NCI-H1436 treated with DMSO at 0.1 percent for 48 hours (cell line): ENCODE measurements around the gene VPS13D.

Experiments used
- DNase-seq: peaks from one replicate; lab custom pipeline; 2025; lab: John Stamatoyannopoulos, UW

Gene VPS13D

GRCh38 chr1:12232221-12232620, 2.4 kb downstream of the VPS13D start:
- DNase-seq = no peak

- DNase-seq = no peak
Observed at GRCh38 chr1:12244078-12244477, 14.2 kb downstream of the VPS13D start.

DNA sequence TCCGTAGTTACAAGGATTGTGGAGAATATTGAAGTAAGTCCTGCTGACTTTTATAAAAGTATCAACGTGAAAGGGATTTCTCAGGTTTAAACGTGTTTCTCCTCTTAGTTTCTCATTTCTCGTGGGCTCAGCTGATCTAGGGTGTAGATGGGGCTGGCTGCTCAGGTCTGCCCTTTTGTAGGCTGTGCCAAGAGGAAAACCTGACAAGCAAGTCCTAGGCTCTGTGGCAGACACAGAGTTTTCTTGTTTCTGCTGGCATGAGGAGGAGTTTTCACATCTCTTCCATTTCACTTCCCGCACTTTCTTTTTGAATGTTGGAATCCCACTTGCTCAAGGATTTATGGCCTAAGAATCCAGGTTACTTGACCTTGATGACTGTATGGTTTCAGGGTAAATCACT, 14.8 kb downstream of the VPS13D start:
- DNase-seq = no peak

- DNase-seq = no peak
Observed at GRCh38 chr1:12245116-12245515, 15.3 kb downstream of the VPS13D start.

GRCh38 chr1:12245733-12246132, 15.9 kb downstream of the VPS13D start:
- DNase-seq = no peak

DNA sequence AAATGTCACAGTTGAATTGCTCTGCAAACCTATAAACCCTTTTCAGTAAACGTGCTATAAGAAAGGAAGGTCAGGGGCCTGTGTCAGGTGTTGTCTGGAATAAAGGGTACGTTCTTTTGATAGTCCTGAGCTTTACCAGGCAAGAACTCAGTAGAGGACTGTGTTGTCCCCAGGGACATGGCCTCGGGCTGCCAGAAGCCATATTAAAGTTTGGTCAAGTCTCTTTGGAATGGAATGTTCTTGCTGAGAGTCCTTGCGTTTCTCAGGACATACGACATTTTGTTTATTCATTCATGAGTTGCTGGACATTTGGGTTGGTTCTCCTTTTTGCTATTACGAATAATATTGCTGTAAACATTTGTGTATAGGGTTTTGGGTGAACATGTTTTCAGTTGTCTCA, 16.8 kb downstream of the VPS13D start:
- no peak for DNase-seq

DNA sequence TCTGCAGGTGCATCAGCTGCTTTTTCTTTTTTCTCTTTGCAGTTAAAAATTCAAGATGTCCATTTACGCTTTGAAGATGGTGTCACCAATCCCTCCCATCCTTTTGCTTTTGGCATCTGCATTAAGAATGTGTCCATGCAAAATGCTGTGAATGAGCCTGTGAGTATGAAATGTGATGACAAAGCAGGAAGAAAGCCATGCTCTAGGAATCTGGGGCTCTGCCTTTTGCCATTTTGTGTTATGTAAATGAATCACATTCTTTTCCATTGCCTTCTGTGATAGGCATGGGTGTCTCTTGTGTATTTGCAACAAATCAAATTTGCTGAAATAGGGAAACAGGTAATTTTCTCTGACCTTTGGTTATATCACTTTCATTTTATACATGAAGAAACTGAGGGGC, 19.4 kb downstream of the VPS13D start:
- DNase-seq = no peak

GRCh38 chr1:12249748-12250147, 19.9 kb downstream of the VPS13D start:
- no peak for DNase-seq

- DNase-seq = no peak
Observed at GRCh38 chr1:12251442-12251841, 21.6 kb downstream of the VPS13D start.

- no peak for DNase-seq
Observed at GRCh38 chr1:12255913-12256312, 26.1 kb downstream of the VPS13D start.

- DNase-seq = no peak
Observed at GRCh38 chr1:12258272-12258671, 28.4 kb downstream of the VPS13D start.

GRCh38 chr1:12269351-12269750, 39.5 kb downstream of the VPS13D start:
- no peak for DNase-seq

DNA sequence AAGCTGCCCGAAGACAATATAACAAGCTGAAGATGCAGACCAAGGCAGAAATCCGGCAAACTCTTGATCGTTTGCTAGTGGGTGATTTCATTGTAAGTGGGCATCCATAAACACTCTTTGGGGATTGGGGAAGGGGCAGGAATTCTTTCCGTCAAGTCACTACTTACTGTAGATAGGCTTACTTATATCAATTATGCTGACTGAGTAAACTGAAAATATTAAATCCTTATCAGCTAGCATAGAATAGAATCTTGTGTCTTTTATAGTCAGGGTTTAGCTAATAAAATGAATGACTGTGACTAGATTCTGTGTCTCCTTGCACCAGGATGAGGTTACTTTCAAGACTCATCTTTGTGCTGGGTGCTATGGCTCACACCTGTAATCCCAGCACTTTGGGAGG, 41.2 kb downstream of the VPS13D start:
- DNase-seq = no peak

DNA sequence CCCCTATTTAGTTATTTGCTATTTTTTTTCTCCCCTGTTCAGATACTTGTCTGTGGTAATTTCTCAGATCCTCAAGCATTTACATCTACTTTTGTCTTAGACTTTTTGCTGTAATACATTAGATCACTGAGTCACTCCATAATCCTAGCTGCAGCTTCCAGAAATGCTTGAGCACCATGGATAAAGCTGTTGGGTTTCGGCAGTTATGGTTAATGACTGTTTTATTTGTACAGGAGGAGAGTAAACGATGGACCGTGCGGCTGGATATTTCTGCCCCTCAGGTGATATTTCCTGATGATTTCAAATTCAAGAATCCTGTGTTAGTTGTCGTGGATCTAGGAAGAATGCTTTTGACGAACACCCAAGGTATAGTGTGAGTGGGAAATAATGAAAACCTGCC, 42.9 kb downstream of the VPS13D start:
- DNase-seq = no peak

DNA sequence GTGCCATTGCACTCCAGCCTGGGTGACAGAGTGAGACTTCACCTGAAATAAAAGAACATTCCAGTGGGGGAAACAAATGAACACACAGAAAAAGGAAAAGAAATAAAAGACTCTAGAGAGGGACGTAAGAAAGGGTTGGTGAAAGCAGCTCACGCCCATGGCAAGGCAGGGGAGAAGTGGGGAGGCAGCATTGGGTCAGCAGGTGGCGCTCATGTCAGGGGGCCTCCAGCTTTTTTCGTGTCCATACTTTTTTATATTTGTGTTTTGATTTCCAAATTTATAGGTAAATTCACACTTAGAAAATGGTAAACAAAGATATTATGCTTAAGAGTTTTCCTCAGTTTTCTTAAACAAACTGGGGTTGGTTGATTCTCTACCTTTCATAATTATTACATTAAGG, 45.5 kb downstream of the VPS13D start:
- no peak for DNase-seq

- no peak for DNase-seq
Observed at GRCh38 chr1:12276225-12276624, 46.4 kb downstream of the VPS13D start.

DNA sequence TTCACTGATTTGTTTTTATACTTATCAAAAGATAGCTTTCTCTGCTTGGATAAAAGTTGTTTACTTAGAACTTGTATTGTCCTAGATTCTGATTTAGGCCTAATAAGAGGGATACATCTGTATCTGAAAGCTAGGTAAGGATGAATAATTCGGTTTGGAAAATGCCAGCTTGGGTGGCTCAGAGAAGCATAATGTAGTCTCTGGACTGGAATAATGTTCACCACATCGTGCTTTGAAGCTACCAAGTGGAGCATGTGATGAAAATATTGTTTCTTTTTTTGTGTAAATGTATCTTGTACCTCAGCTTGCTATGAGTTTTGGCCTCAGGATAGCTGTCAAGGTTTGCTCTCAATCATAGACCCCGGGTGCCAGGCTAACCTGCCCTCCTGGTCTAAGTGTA, 49.2 kb downstream of the VPS13D start:
- no peak for DNase-seq

DNA sequence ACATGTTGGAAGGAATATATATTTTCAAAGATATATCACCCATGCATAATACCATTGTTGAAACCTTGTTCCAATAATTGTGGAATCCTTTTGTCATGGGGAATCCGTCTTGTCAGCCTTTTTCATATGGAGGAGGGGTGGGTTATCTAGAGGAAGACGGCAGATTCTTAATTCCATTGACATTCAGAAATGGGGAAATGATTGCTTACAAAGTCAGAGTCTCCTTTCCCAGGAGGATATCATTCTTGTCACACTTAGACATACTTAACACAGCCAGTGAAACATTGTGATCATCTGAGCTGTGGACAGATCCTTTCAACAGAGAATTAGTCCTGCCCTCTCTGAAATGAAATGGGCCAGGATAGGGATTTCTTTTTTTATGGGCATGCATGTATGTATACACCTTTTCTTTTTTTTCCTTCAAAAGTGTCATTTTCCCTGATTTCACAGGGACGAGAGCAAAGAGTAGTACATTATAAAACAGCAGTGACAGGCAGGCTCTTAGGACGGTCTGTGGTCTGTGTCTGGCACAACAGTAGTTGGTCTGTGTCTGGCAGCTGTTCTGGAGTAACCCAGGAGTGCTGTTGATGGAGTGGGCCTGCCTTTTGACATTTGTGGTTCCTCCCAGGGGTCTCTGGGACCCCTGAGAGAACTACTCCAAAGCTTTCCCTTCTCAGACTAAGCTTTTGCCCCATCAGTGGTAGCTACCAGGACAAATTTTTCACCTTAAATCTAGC, 50.1 kb downstream of the VPS13D start:
- no peak for DNase-seq

DNA sequence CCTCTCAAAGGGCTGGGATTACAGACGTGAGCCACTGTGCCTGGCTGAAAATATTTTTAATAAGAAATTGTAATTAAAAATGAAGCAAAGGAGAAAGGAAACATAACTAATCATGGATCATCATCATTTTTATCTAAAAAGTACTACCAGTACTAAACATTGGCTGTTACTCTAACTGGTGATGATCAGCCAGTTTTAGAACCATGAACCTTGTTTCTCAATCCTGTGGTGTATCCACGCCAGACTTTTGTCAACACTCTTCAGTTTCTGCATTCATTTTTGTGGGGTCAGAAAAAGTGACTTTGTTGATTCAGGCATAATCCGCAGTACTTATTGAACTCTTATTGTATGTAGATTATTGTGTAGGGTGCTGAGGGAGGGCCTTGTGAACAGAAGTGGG, 52.3 kb downstream of the VPS13D start:
- DNase-seq = no peak

DNA sequence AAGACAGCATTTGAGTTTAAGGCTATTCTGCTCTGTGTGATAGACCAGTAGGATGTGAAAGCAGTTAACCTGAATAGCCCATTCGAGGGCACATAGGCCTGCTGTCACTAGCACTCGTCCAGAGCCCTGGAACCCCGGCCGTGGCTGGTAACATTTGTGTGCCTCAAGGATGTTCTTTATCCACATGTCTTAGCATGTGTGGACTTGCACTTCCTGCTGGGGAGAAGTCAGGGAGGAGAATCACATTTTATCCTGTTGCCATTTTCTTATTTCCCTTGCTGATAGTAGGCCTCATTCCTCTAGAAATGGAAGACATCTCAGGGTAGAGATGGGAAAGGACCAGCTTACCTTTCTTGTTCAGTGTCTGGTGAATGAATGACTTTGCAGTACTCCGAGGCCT, 54.7 kb downstream of the VPS13D start:
- DNase-seq = no peak

DNA sequence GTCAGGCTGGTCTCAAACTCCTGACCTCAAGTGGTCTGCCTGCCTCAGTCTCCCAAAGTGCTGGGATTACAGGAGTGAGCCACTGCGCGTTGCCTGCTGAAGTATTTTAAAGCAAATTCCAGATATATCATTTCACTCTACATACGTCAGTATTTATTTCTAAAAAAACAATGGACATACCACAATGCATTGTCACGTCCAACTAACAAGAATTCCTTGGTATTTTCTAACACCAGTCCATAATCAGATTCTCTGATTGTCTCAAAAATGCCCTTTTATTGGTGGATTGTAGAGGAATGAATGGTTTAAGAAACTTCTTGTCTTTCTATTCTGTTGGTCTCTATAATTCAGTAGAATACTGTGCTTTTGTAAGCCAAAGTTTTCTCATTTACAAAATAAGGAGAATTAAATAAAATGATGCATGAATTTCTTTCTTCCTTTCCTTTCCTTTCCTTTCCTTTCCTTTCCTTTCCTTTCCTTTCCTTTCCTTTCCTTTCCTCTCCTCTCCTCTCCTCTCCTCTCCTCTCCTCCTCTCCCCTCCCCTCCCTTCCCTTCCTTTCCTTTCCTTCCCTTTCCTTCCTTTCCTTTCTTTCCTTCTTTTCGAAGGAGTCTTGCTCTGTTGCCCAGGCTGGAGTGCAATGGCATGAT, 55.8 kb downstream of the VPS13D start:
- no peak for DNase-seq

DNA sequence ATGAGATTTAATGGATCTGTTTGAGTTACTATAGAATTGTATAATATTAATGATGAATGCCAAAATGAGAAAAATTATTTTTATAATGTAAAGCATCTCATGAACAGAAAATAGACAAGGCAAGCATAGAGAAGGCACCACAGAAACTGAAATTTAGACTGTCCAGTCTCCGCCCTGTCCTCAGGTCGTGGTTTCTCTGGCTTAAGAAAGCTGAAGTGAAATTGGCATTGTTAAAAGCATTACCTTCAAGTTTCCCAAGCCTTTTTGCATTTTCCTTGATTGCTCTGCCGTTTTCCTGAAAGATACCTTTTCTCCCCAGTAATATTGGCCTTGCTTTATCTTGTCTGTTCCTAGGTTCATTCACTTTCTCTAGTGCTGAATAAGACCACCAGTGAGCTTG, 58.0 kb downstream of the VPS13D start:
- DNase-seq = no peak

DNA sequence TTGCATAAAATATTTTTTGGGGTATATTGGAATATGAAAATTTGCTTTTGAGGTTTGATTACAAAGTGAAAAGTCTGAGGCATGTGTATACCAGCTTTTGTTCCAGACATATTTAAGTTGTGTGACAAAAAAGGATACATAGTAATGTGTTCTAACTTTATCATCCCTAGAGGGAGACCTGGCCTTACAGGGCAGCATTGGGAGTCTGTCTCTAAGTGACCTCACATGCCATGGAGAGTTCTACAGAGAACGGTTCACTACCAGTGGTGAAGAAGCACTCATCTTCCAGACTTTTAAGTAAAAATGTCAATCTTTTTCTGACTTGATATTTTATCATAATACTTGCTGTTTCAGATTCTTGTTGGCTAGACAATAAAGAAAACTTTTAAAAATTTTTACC, 61.0 kb downstream of the VPS13D start:
- DNase-seq = no peak

GRCh38 chr1:12293416-12293815, 63.6 kb downstream of the VPS13D start:
- no peak for DNase-seq
